GM12872 (cell line): ENCODE results near the gene CTNND1.

Source experiments
- TF ChIP-seq, protein P1 (sequence below): IDR thresholded peaks from 3 replicates; pipeline ENCODE4 v1.5.1; 2011; ENCODE audit warnings: low read depth, mild to moderate bottlenecking, low read length, moderate library complexity; ENCODE audit not compliant: insufficient read depth

CTNND1 gene

DNA sequence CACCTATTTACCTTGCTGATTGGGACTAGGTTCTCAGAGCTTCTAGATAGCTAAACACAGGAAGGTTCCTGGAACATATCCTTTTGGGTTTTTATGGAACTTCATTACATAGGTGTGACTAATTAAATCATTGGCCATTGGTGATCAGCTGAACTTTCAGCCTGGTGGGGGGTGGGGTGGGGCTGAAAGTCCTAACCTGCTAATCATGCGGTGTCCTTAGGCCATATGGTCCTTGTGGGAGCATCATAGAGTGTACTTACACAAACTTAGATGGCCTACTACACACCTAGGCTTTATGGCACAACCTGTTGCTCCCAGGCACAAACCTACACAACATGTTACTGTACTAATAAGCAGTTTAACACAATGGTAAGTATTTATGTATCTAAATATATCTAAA, 28.9 kb upstream of the CTNND1 start:
- TF ChIP-seq, protein P1, sequence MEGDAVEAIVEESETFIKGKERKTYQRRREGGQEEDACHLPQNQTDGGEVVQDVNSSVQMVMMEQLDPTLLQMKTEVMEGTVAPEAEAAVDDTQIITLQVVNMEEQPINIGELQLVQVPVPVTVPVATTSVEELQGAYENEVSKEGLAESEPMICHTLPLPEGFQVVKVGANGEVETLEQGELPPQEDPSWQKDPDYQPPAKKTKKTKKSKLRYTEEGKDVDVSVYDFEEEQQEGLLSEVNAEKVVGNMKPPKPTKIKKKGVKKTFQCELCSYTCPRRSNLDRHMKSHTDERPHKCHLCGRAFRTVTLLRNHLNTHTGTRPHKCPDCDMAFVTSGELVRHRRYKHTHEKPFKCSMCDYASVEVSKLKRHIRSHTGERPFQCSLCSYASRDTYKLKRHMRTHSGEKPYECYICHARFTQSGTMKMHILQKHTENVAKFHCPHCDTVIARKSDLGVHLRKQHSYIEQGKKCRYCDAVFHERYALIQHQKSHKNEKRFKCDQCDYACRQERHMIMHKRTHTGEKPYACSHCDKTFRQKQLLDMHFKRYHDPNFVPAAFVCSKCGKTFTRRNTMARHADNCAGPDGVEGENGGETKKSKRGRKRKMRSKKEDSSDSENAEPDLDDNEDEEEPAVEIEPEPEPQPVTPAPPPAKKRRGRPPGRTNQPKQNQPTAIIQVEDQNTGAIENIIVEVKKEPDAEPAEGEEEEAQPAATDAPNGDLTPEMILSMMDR = no peak

DNA sequence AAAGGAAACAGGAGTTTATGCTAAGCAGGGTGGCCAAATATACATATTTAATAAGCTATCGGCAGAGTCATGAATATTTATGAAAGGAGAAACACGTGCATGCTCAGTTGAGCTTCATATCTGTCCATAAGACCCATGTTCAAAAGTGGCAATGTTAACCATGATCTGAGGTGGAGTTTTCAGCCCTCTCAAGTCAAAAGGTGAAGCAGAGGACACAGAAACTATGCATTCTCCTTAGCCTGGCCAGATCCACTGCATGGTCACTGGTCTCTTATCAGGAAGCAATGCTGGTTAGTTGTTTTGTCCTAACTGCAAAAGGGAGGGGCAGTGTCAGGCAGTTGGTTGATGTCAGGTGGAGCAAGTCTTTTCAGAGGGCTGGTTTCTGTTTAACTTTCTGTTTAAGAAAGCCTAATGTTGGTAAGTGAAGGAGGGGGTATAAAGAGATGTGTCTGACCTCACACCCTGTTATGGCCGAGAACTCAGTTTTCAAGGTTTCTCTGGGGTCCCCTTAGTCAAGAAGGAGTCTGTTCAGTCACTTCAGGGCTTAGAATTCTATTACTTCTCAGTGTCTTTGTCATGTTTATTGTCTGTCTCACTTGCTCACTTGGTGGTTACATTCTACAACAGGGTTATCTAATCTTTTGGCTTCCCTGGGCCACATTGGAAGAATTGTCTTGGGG, 25.8 kb upstream of the CTNND1 start:
- TF ChIP-seq, protein P1 = no peak

DNA sequence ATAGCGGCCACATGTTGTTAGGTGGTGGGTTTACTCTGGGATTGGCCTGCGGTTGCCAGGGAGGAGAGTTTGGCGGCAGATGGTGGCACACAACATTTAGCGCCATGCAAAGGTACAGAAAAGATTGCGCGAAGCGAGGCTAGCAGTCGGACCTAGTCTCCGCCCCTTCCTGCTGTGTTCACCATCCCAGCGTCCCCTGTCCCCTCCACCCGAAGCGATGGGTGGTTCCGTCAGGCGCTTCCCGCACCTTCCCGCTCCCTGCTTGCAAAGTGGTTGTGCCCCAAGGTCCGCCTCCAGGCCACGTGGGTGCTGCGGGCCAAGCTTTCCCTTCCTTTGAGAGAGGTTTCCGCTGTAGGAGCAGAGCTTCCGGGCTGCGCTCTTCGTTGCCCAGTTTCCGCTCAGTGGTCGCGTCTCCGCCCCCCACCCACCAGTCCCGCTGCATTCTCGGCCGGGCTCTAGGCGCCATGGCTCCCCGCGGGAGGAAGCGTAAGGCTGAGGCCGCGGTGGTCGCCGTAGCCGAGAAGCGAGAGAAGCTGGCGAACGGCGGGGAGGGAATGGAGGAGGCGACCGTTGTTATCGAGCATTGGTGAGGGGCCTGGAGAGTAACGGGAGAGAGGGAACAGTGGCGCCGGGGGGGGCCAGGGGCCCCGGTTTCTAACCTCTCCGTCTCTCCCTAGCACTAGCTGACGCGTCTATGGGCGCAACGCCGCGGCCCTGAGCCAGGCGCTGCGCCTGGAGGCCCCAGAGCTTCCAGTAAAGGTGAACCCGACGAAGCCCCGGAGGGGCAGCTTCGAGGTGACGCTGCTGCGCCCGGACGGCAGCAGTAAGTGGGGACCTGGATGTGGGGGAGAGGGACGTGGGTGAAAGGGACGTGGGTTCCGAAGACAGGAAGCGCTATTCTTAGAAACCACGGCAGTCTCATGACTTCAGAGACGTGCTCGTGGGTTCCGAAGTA, 20.2 kb upstream of the CTNND1 start, which contains the start of gene SELENOH:
TSS of gene SELENOH (plus strand) at position 360 of the 955 bp plus-strand sequence. CDS start at position 465, 105 bp downstream.
- TF ChIP-seq, protein P1 = no peak

DNA sequence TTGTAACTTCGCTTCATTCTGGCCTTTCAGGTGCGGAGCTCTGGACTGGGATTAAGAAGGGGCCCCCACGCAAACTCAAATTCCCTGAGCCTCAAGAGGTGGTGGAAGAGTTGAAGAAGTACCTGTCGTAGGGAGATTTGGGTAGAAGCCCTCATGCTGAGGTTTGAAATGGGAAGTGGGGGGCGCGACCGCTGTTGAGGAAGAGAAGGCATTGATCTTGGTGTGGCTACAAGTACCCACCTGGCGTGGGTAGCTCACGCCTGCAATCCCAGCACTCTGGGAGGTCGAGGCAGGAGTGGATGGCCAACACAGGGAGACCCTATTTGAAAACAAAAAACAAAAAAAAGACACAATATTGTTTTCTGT, 19.5 kb upstream of the CTNND1 start:
- TF ChIP-seq, protein P1 = no peak

DNA sequence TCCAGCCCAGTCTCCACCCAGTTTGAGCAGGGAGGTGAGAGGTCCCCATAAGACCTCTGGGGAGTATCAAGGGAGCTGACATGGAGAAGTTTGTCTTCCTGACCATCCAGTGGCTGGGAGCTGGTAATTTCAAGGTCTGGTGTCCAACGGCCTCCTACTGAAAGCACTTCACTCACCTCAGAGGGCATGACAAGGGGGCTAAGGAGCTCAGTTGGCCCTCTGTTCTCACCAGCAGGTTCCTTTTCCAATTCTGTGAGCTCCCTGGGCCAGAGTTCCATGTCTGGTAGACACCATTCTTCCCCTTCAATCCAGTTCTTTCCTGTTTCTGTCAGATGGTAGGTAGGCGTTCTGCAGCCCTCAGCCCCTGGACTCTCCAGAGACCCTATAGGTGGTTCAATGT, 17.2 kb upstream of the CTNND1 start:
- TF ChIP-seq, protein P1 = no peak

DNA sequence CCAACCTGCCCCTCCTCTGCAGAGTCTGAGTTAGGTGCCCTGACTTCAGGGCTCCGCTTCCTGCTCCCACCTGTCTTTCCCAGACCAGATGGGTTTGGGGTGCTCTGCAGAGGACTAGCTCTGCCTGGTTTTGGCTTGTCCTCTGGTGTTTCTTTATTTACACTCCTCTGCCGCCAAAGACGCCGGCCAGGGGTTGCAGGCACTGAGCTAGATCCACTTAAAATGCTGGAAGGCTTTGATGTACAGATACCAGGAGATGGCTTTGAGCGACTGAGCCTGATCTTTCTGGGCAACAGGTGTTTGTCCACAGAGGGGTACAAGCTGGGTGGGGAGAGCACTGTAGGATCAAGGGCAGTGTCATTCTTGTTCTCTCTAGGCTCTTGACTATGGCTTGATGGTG, 16.4 kb upstream of the CTNND1 start:
- TF ChIP-seq, protein P1 = no peak

DNA sequence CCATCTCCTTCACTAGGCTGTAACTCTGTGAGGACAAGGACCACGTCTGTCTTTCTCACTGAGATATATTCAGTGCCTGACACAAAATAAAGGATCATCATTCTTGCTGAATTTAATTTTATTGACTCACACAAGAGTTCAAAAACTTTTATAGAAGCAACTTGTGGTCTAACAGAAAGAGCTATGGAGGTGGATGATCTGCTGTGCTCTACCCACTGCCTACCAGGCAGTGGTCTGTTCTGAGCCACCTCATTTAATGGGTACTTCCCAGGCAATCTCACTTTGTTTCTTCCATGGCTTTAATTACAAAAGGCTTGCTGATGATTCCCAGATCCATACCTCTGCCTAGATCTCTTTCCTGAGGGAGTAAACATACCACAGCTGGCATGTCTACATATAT, 14.7 kb upstream of the CTNND1 start:
- TF ChIP-seq, protein P1 = no peak
